T-cell (primary cell): ENCODE results near the gene UQCC3. TPM values are rescaled to one million over a fixed set of nuclear protein-coding genes. Genes with fewer than 3 reads are reported as not detected.
A peak's percentile ranks its signal among the peaks of the same experiment; 100 is the strongest.

Source experiments
- ATAC-seq, 4 experiments: fragments of 200-7000 bp in 3 of 4; fragments of 150-1000 bp in 1 of 4; cut with Tn5 transposase; replicated peaks in 1 of 4; 1 replicate in 3 of 4; 2 replicates in 1 of 4; pipeline ENCODE4 v1.10.0; 2021; ENCODE audit warnings: moderate library complexity in 3 of 4, mild to moderate bottlenecking in 2 of 4, moderate number of reproducible peaks in 1 of 4
- CTCF ChIA-PET, 2 donors: fragments of 300-600 bp; sonication (Branson Sonifier 250); formaldehyde crosslinking; loops; one replicate each; lab custom pipeline; 2022; ENCODE audit warnings: antibody characterized with exemption in 2 of 2; lab: Charles Lee
- POLR2A ChIA-PET, 2 donors: fragments of 300-600 bp; sonication (Branson Sonifier 250); formaldehyde crosslinking; loops; one replicate each; lab custom pipeline; 2022; ENCODE audit warnings: antibody characterized with exemption in 2 of 2; lab: Charles Lee
- DNase-seq, 35 experiments: peaks; one replicate each; pipeline versions ENCODE4 v3.0.0 to v3.0.0-alpha.2; 2013 to 2023
- H3K27ac ChIP-seq: one replicate; pipeline ENCODE4 v1.5.1; 2013; ENCODE audit warnings: low read length
- H3K27me3 ChIP-seq, 2 experiments: replicated peaks in 1 of 2; 1 replicate in 1 of 2; 2 replicates in 1 of 2; pipeline versions ENCODE4 v1.6.1 to v1.7.0; 2013; ENCODE audit warnings: low read length in 1 of 2, mixed read lengths in 1 of 2; ENCODE audit not compliant: control insufficient read depth in 2 of 2, insufficient read depth in 2 of 2; ENCODE audit errors: extremely low read depth in 1 of 2
- H3K36me3 ChIP-seq, 2 donors: 1 replicate in 1 of 2; 2 replicates in 1 of 2; pipeline versions ENCODE4 v1.6.1 to v1.7.0; 2013; ENCODE audit warnings: low read length in 1 of 2; ENCODE audit not compliant: control insufficient read depth in 2 of 2, insufficient read depth in 1 of 2; ENCODE audit errors: extremely low read depth in 1 of 2
- H3K4me1 ChIP-seq, 2 experiments: 1 replicate in 1 of 2; 2 replicates in 1 of 2; pipeline versions ENCODE4 v1.6.1 to v1.7.0; 2013; ENCODE audit warnings: low read length in 2 of 2, mixed read lengths in 1 of 2; ENCODE audit not compliant: insufficient read depth in 2 of 2, control insufficient read depth in 1 of 2; ENCODE audit errors: extremely low read depth in 1 of 2
- H3K4me3 ChIP-seq, 2 donors: 1 replicate in 1 of 2; 2 replicates in 1 of 2; pipeline versions ENCODE4 v1.5.1 to v1.7.0; 2013; ENCODE audit warnings: mild to moderate bottlenecking in 2 of 2, low read length in 1 of 2, moderate library complexity in 1 of 2; ENCODE audit not compliant: control insufficient read depth in 1 of 2; ENCODE audit errors: extremely low read depth in 1 of 2
- H3K9me3 ChIP-seq: 2 replicates; pipeline ENCODE4 v1.7.0; 2013
- H3K27ac Mint-ChIP-seq, 2 donors: one replicate each; pipeline ENCODE4 v1.8.0; 2020 to 2021; ENCODE audit warnings: mild to moderate bottlenecking in 2 of 2, mixed read lengths in 2 of 2
- H3K27me3 Mint-ChIP-seq, 2 donors: one replicate each; pipeline ENCODE4 v1.8.0; 2021 to 2022; ENCODE audit warnings: mixed read lengths in 2 of 2
- H3K36me3 Mint-ChIP-seq: one replicate; pipeline ENCODE4 v1.8.0; 2021; ENCODE audit warnings: mixed read lengths
- H3K4me1 Mint-ChIP-seq, 3 donors: one replicate each; pipeline ENCODE4 v1.8.0; 2020 to 2022; ENCODE audit warnings: mixed read lengths in 3 of 3, mild to moderate bottlenecking in 1 of 3
- H3K4me3 Mint-ChIP-seq, 3 donors: one replicate each; pipeline ENCODE4 v1.8.0; 2020 to 2022; ENCODE audit warnings: mild to moderate bottlenecking in 3 of 3, mixed read lengths in 3 of 3, moderate library complexity in 3 of 3
- H3K9me3 Mint-ChIP-seq, 3 donors: one replicate each; pipeline ENCODE4 v1.8.0; 2020 to 2022; ENCODE audit warnings: mixed read lengths in 3 of 3
- WGBS: methylation state at CpG from one replicate; pipeline ENCODE4 v1.1.5; 2013; ENCODE audit warnings: missing lambda C conversion rate; ENCODE audit not compliant: insufficient coverage; 5-methylcytosine and 5-hydroxymethylcytosine counted together
- total RNA-seq, 35 experiments: library from RNA in 6 of 35; stranded (reverse) in 6 of 35; fragments of 120-200 nt in 1 of 35; gene quantifications; one replicate each; pipeline versions ENCODE4 v1.2.1 to v1.2.4 and lab custom pipeline; 2013 to 2026

The UQCC3 gene
- total RNA-seq, 5 donors from 2014 or later (not counting 1 experiment from before 2014, with no cell fraction given): 2.7 to 9.3 (median 8.1) TPM

DNA sequence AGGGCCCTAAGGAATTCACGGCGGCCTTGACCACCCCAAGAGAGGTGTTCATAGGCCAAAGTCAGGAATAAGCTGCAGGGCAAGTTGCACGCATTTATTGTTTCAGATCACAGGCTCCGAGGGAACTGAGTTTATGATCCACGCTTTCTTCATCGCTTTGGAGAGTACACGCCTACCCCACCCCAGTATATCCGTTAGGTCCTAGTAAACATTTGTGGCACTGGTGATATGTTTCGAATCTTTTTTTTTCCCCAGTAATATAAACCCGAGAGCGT is 25.9 kb upstream of the UQCC3 start:
- CTCF ChIA-PET: interaction anchor here (0.6 to 1.7 kb wide), 3 partner anchors 20 to 51 kb away, joined by 3 to 7 read pairs (median 4); partner anchors contain the start of genes C11orf98 (in 1 of the 2) and CSKMT (in 1 of the 2)
- H3K36me3 ChIP-seq: peaks cover 9 to 38% of the 10 kb centered on the region in 2 donors

DNA sequence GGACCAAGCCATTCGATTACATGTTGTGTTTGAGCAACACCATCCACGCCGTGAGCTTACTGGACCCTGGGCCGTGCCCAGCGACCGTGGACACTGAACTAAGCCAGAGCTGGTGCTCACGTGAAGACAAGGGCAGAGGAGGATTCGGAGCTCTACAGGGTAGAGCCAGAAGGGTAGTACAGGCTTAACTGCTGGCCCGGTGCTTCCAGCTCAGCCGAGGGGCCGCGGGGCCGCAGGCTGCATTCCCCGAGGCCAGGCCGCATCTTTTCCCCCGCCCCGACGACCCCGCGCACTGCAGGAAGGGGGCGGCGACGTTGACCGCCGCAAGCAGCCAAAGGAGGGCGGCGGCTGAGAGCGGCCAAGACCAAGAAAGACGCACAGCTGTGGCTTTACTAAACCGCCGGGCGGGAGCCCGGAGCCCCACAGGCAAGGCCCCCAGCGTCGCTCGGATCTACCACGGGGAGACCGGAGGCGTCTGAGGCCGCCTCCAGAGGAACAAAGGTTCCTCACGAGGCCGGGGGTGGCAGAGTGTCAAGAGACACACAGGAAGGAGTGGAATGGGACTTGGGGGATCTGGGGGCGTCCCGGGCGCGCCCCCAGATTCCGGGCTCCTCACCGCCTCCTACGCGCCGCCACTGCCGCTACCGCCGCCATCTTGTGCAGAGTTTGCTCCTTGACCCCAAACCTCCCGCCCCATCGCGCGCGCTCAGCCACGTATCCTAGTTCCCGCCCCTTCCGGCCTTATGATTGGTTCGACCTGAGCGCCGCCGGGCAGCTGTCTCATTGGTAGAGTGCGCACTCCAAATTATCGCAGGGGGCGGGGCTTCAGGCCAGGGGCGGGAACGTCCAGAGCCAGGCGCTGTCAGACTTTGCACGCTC is 25.3 kb upstream of the UQCC3 start, which contains the start of gene GANAB:
GANAB (minus strand) TSS at position 668 of the 879 bp plus-strand sequence; CDS start at position 654, 14 bp downstream.
- H3K4me1 Mint-ChIP-seq: peaks cover 27 to 39% (median 36%) of the 10 kb centered on the region in 3 donors
- no peaks in the 10 kb centered on the region for H3K27me3 Mint-ChIP-seq
- no peaks in the 10 kb centered on the region for H3K9me3 ChIP-seq
- peak within 1 kb of the TSS; percentile 95 to 98 (median 97) for H3K4me3 Mint-ChIP-seq
- ATAC-seq: peak; percentile 98 to 99 (median 98)
- H3K4me3 ChIP-seq: peak within 1 kb of the TSS; percentile 95 to 100
- H3K27ac Mint-ChIP-seq: peak within 1 kb of the TSS; percentile 93 to 96
- ChIA-PET POLR2A (interaction anchor here (0.6 to 2.4 kb wide), 7 partner anchors 9 to 83 kb away, joined by 3 to 34 read pairs (median 5); partner anchors contain the start of genes C11orf98 (in 2 of the 2), CSKMT (in 2 of the 2) and EEF1G (in 1 of the 2)), CTCF (interaction anchor here (0.6 to 1.7 kb wide), 5 partner anchors 19 to 257 kb away, joined by 3 to 7 read pairs (median 4); partner anchors contain the start of genes C11orf98 (in 1 of the 2) and CSKMT (in 1 of the 2))
- H3K4me1 ChIP-seq: peaks cover 11 to 47% of the 10 kb centered on the region in 2 experiments
- peak within 1 kb of the TSS; percentile 94 for H3K27ac ChIP-seq
- peak; percentile 96 to 100 (median 99) for DNase-seq
- H3K27me3 ChIP-seq: no peaks in the 10 kb centered on the region
- peaks cover 7% of the 10 kb centered on the region for H3K36me3 Mint-ChIP-seq
- under 1% methylated on average over 62 of the region's 73 CpGs for WGBS
- H3K36me3 ChIP-seq: peaks cover 9 to 38% of the 10 kb centered on the region in 2 donors
- H3K9me3 Mint-ChIP-seq: no peaks in the 10 kb centered on the region

More for the DNA sequence above, 25.9 kb upstream of the UQCC3 start:
- Histone ChIP-seq H3K4me1 (peaks cover 11 to 52% of the 10 kb centered on the region in 2 experiments), H3K27me3 (no peaks in the 10 kb centered on the region), H3K4me3 (peak overlapping the region; percentile 95 to 100), H3K27ac (peak overlapping the region; percentile 94), H3K9me3 (no peaks in the 10 kb centered on the region)
- H3K4me3 Mint-ChIP-seq: peak overlapping the region; percentile 95 to 98 (median 97)
- ATAC-seq (peak in 1 of 4 experiments; percentile 0), DNase-seq (peak in 1 of 35 experiments; percentile 27)
- 0% methylated on average over 4 of the region's 11 CpGs for WGBS
- peaks cover 33 to 44% (median 38%) of the 10 kb centered on the region in 3 donors for H3K4me1 Mint-ChIP-seq
- no peaks in the 10 kb centered on the region for H3K9me3 Mint-ChIP-seq
- H3K36me3 Mint-ChIP-seq: peaks cover 7% of the 10 kb centered on the region
- peak overlapping the region; percentile 93 to 96 for H3K27ac Mint-ChIP-seq
- H3K27me3 Mint-ChIP-seq: no peaks in the 10 kb centered on the region
- POLR2A ChIA-PET: interaction anchor here (0.6 to 2.4 kb wide), 4 partner anchors 10 to 83 kb away, joined by 3 to 34 read pairs (median 4); partner anchors contain the start of genes C11orf98 (in 2 of the 2) and CSKMT (in 2 of the 2)

DNA sequence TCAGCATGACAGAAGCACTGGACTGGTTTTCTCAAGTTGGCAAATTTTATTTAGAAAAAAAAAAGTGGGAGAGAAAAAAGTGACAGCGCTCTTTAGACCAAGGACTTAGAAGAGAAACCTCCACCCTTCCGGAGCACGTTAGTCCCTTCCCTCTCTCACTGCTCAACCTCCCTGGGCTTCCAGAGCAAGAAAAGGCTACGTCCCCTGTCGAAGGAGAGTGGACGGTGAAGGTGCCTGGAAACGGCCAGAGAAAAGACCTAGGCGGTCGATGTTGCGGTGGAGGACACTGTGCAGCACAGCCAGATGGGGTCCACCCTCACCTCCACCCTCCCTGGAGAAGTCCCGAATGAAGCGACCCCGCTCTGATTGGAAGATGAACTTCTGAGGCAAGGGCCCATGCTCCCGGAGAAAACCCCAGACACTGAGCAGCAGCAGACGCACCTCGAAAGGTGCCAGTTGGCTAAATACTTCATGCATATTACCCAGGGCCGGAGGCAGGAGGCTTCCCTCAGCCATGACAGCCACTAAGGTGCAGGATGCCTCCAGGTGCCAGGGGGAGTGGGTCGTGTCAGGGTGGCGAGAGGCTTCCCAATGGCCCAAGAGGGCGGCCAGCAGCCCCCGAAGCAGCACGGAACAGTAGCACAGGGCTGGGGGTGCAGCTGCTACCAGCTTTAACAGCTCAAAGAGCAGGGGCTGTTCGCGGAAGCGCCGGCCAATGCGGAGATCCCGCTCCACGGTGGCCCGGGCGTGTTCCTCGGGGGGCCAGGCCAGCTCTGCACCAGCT is 24.5 kb upstream of the UQCC3 start:
- H3K27ac Mint-ChIP-seq: peak overlapping the region; percentile 93 to 96
- Histone ChIP-seq H3K27ac (peak overlapping the region; percentile 38), H3K4me3 (peak overlapping the region in 1 of 2 donors; percentile 100), H3K27me3 (no peaks in the 10 kb centered on the region), H3K9me3 (no peaks in the 10 kb centered on the region), H3K36me3 (peaks cover 9 to 38% of the 10 kb centered on the region in 2 donors), H3K4me1 (peaks cover 14 to 49% of the 10 kb centered on the region in 2 experiments)
- H3K9me3 Mint-ChIP-seq: no peaks in the 10 kb centered on the region
- CTCF ChIA-PET: interaction anchor here (0.6 to 1.7 kb wide), 3 partner anchors 18 to 258 kb away, joined by 4 to 7 read pairs (median 7); partner anchors contain the start of genes C11orf98 (in 1 of the 2) and CSKMT (in 1 of the 2)
- H3K4me1 Mint-ChIP-seq: peaks cover 28 to 39% (median 36%) of the 10 kb centered on the region in 3 donors
- no peak for DNase-seq
- H3K4me3 Mint-ChIP-seq: peak overlapping the region; percentile 95 to 98 (median 97)
- POLR2A ChIA-PET: interaction anchor here in 1 of 2 donors (0.6 to 2.4 kb wide), 4 partner anchors 18 to 73 kb away, joined by 5 to 34 read pairs (median 8); partner anchors contain the start of genes C11orf98, CSKMT and EEF1G
- no peaks in the 10 kb centered on the region for H3K27me3 Mint-ChIP-seq
- ATAC-seq: no peak
- 83% methylated on average over 26 of the region's 32 CpGs for WGBS
- H3K36me3 Mint-ChIP-seq: peaks cover 7% of the 10 kb centered on the region

DNA sequence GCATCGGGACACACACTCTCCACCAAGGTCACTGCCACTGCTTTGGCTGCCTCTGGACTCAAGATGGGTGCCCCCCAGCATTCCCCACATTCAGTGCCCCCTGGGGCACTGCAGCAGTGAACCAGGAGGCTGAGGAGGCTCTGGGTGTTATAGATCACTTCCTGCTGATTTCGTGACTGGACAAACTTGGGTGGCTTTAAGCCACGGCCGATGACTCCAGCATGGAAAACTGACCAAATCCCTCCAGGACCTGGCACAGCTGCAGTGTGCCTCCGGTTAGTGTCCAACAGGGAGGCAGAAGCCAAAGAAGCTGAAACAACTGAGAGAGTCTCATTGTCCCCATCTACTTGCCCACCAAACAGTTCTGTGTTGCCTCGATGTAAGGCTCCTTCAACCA is 23.9 kb upstream of the UQCC3 start:
- H3K27ac Mint-ChIP-seq: no peak overlapping the region
- DNase-seq (no peak), ATAC-seq (no peak)
- H3K27me3 Mint-ChIP-seq: no peaks in the 10 kb centered on the region
- no peak overlapping the region for H3K4me3 Mint-ChIP-seq
- Histone ChIP-seq H3K36me3 (peaks cover 9 to 37% of the 10 kb centered on the region in 2 donors), H3K4me3 (no peak overlapping the region), H3K9me3 (no peaks in the 10 kb centered on the region), H3K27ac (no peak overlapping the region), H3K27me3 (no peaks in the 10 kb centered on the region), H3K4me1 (peaks cover 16 to 55% of the 10 kb centered on the region in 2 experiments)
- ChIA-PET CTCF (no interaction called here), POLR2A (interaction anchor here (1.2 to 2.4 kb wide), 2 partner anchors 17 to 25 kb away, joined by 3 to 34 read pairs; partner anchors contain the start of genes C11orf98 (in 1 of the 2) and CSKMT (in 1 of the 2))
- H3K4me1 Mint-ChIP-seq: peaks cover 34 to 42% (median 40%) of the 10 kb centered on the region in 3 donors
- 91% methylated on average over 6 of the region's 6 CpGs for WGBS
- H3K36me3 Mint-ChIP-seq: peaks cover 7% of the 10 kb centered on the region
- H3K9me3 Mint-ChIP-seq: no peaks in the 10 kb centered on the region

DNA sequence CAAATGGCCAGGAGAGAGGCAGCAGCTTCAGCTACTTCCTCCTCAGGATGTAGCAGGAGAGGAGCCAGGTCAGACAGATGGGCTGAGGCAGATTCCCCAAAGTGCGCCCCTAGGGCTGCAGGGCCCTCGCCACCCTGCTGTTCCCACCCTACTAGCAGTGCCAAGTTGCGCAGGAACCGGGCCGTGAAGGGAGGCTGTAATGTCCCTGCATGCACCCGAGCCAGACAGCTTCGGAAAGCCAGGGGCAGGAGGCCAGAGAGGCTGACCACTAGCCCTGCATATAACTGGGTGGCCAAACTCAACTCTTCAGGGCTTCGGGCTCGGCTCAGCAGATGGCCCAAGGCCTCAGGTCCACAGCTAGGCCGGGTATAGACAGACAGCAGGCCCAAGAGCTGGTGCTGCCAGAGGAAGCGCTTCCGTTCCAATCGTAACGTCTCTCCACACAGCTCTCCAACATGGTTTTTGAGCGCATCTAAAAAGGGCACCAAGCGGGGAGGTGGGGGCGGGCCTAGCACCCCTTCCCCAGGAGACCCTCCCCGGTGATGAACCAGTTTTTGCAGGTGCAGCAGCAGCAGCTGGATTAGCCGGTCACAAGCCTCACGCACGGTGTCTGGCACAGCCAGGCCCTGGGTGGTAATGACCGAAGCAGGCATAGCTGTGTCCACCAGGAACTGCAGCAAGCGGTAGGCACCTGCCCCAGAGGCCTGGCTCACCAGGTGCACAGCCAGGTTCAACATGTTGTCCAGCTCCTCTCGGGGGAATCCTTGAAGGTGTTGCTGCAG is 23.1 kb upstream of the UQCC3 start:
- POLR2A ChIA-PET: interaction anchor here (0.8 to 1.2 kb wide), 2 partner anchors 26 to 75 kb away, joined by 3 read pairs; partner anchors contain the start of gene EEF1G (in 1 of the 2)
- H3K4me1 Mint-ChIP-seq: peaks cover 38 to 42% (median 40%) of the 10 kb centered on the region in 3 donors

More for the DNA sequence above, 23.1 kb upstream of the UQCC3 start:
- Mint-ChIP-seq H3K27ac (no peak overlapping the region), H3K27me3 (no peaks in the 10 kb centered on the region), H3K9me3 (no peaks in the 10 kb centered on the region), H3K36me3 (peaks cover 7% of the 10 kb centered on the region), H3K4me3 (no peak overlapping the region)
- Histone ChIP-seq H3K27ac (no peak overlapping the region), H3K36me3 (peaks cover 9 to 34% of the 10 kb centered on the region in 2 donors), H3K27me3 (no peaks in the 10 kb centered on the region), H3K4me1 (peaks cover 16 to 60% of the 10 kb centered on the region in 2 experiments), H3K4me3 (no peak overlapping the region), H3K9me3 (no peaks in the 10 kb centered on the region)
- ATAC-seq (no peak), DNase-seq (no peak)
- CTCF ChIA-PET: no interaction called here
- 96% methylated on average over 18 of the region's 24 CpGs for whole genome bisulfite sequencing
